ENCODE measurements around the gene ZGLP1.
A peak's percentile ranks its signal among the peaks of the same experiment; 100 is the strongest.

GRCh38 chr19:10334588-10335351, 25.2 kb upstream of the ZGLP1 start:
- TF ChIP-seq CTCF (IDR thresholded peaks at IDR 0.05) (peak in 2 of 3 experiments; percentile 7 to 16), EP300 (IDR thresholded peaks at IDR 0.05) (no peak)

Measured in esophagus muscularis mucosa (tissue), 3 donors.